Measurements from ENCODE around the gene KIAA0930. TPM values are rescaled to one million over a fixed set of nuclear protein-coding genes. Genes with fewer than 3 reads are reported as not detected.

The KIAA0930 gene
- total and polyA plus RNA-seq, 2 of the 4 experiments (the other 2 are of a cell fraction), result 25.3 to 34.1 TPM

GRCh38 chr22:45261407-45262088 lies 20.9 kb upstream of the KIAA0930 start:
- H2BK5ac ChIP-seq (ENCODE audit: low read depth, low read length, poor library complexity, severe bottlenecking), result no peak overlapping the region
- H3K4me2 ChIP-seq (ENCODE audit: low read depth, low read length), result no peak overlapping the region
- ChIA-PET CTCF (interaction anchor here (1.0 kb wide), 1 partner anchor 160 kb away, joined by 3 read pairs; no protein-coding TSS in a partner anchor), POLR2A (ENCODE audit: unreplicated experiment) (no interaction called here)
- no peak overlapping the region for H3K23ac ChIP-seq (ENCODE audit: low read depth, low read length)
- H2AFZ ChIP-seq (replicated peaks; ENCODE audit: low read length, poor library complexity), result no peak overlapping the region
- no peak for DNase-seq
- no peak overlapping the region for H3K27ac ChIP-seq (ENCODE audit: insufficient read depth, low read length)
- H4K5ac ChIP-seq (ENCODE audit: low read depth, low read length), result no peak overlapping the region
- no peak overlapping the region for H3K18ac ChIP-seq (ENCODE audit: low read depth, low read length)
- intact Hi-C loops (cut with micrococcal nuclease), result loop anchor here (5.0 kb wide), 2 partner anchors 89 to 284 kb away; no protein-coding TSS in a partner anchor
- H3K9me1 ChIP-seq (ENCODE audit: insufficient read depth, low read length), result no peaks in the 10 kb centered on the region
- H4K20me1 ChIP-seq (ENCODE audit: insufficient read depth, low read length), result no peaks in the 10 kb centered on the region
- H3K9me3 ChIP-seq (ENCODE audit: control insufficient read depth, insufficient read depth, low read length), result peaks cover 3% of the 10 kb centered on the region; the same call in 1 of the 2 replicates
- no peak overlapping the region for H3K9ac ChIP-seq (ENCODE audit: low read depth, low read length)
- no peak for ATAC-seq (ENCODE audit: low read depth)
- H2BK15ac ChIP-seq (ENCODE audit: low read depth, low read length), result no peak overlapping the region
- H3K4me1 ChIP-seq (ENCODE audit: control insufficient read depth, insufficient read depth, low read length), result peaks cover 2% of the 10 kb centered on the region; the same call in 1 of the 2 replicates
- 90% methylated on average over 17 of the region's 20 CpGs; no CpG with 5 or more reads in 1 of the 2 experiments for WGBS, 2 experiments (ENCODE audit: extremely low coverage in 2 of 2, insufficient read length in 1 of 2)
- no peak overlapping the region for H3K14ac ChIP-seq (replicated peaks; ENCODE audit: low read depth, low read length)
- dilution Hi-C loops (cut with HindIII; ENCODE audit: low sequenced_read_pairs, unreplicated experiment), result no loop called here
- no peak overlapping the region for H3K4ac ChIP-seq (ENCODE audit: low read depth, low read length)
- TF ChIP-seq POLR2A (IDR thresholded peaks at IDR 0.05; ENCODE audit: low read depth, low read length), result no peak
- no peak for TF ChIP-seq RCOR1 (IDR thresholded peaks at IDR 0.05; ENCODE audit: insufficient replicate concordance, low read length)
- no peak for TF ChIP-seq RAD21 (IDR thresholded peaks at IDR 0.05; ENCODE audit: low read length)
- TF ChIP-seq SMC3 (IDR thresholded peaks at IDR 0.05; ENCODE audit: low read depth, low read length), result no peak
- TF ChIP-seq NFE2L2 (IDR thresholded peaks at IDR 0.05; ENCODE audit: low read depth, low read length), result no peak
- TF ChIP-seq ELK1 (IDR thresholded peaks at IDR 0.05; ENCODE audit: borderline replicate concordance, low read depth, low read length), result no peak
- no peak for TF ChIP-seq CEBPB (IDR thresholded peaks at IDR 0.05; ENCODE audit: low read depth, low read length)
- TF ChIP-seq USF2 (IDR thresholded peaks at IDR 0.05; ENCODE audit: low read depth, low read length), result no peak
- TF ChIP-seq MXI1 (IDR thresholded peaks at IDR 0.05; ENCODE audit: borderline replicate concordance, low read depth, low read length), result no peak
- no peak for TF ChIP-seq FOS (IDR thresholded peaks at IDR 0.05; ENCODE audit: low read depth, low read length)
- no peak for TF ChIP-seq CHD1 (IDR thresholded peaks at IDR 0.05; ENCODE audit: low read depth, low read length)
- no peak for TF ChIP-seq BHLHE40 (IDR thresholded peaks at IDR 0.05; ENCODE audit: low read depth, low read length)
- TF ChIP-seq CTCF (conservative IDR thresholded peaks at IDR 0.05; ENCODE audit: low read depth, low read length), result no peak
- no peak for TF ChIP-seq MAFK (IDR thresholded peaks at IDR 0.05; ENCODE audit: low read depth, low read length)
- H3K79me1 ChIP-seq (ENCODE audit: low read depth in 1 of 2, low read length in 2 of 2), result no peaks in the 10 kb centered on the region
- no peak overlapping the region for H2AK5ac ChIP-seq (ENCODE audit: low read depth, low read length)
- H2BK120ac ChIP-seq (ENCODE audit: low read depth, low read length), result no peak overlapping the region
- H3K56ac ChIP-seq (ENCODE audit: extremely low read depth, insufficient read depth, low read length), result no peak overlapping the region
- no peaks in the 10 kb centered on the region for H3K27me3 ChIP-seq (ENCODE audit: control insufficient read depth, insufficient read depth, low read length)
- H2AK9ac ChIP-seq (replicated peaks; ENCODE audit: low read depth, low read length, poor library complexity), result no peak overlapping the region
- in situ Hi-C loops (cut with MboI; ENCODE audit: low sequenced_read_pairs), result loop anchor here (5.0 kb wide), 1 partner anchor 159 kb away; no protein-coding TSS in a partner anchor
- no peak overlapping the region for H3K4me3 ChIP-seq (ENCODE audit: insufficient read depth, low read depth, low read length)
- no TSS peak for BruUV-seq (replicated peaks)
- H3K36me3 ChIP-seq (ENCODE audit: control insufficient read depth, insufficient read depth, low read length), result no peaks in the 10 kb centered on the region
- H2BK20ac ChIP-seq (ENCODE audit: low read depth, low read length), result no peak overlapping the region
- no peak overlapping the region for H4K91ac ChIP-seq (ENCODE audit: insufficient read depth, low read depth, low read length)
- no peak overlapping the region for H4K8ac ChIP-seq (ENCODE audit: low read depth in 2 of 2, low read length in 2 of 2)
